Measurements from ENCODE around the gene LARP1.
A peak's percentile ranks its signal among the peaks of the same experiment; 100 is the strongest.
"Not testable (repeated sequence)": the region's sequence is repeated elsewhere in the genome, so short reads cannot be mapped to it uniquely, and the experiment has no call there.

The LARP1 gene

DNA sequence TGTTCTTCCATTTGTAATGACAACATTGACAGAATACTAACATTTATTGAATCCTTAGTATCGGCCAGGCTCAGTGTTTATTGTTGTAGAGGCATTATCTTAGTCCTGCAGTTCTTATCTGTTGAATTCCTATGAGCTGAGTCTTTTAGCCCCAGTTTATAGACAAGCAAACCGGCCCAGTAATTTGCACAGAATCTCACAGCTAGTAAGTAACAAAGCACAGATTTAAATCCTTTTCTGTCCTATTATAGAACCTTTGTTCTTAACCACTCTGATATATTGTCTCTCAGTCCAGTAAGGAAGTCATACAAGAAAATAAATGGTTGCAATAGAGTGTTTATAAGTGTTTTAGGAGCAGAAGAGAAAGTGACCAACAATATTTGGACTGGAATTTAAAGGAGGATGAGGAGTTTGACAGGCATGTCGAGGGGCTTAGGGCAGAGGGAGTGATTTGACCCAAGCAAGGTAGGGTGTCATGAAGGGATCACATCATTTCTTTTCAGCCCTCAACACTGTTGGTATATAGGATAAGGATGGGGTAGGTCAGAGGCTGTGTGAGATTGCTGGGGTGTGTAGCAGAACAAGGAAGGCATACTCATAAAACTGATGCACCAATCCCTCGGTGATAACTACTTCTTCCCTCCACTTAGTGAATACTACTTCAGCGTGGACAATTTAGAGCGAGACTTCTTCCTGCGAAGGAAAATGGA lies 39.5 kb downstream of the LARP1 start:
- DNase-seq = no peak

- DNase-seq = no peak
Measured at GRCh38 chr5:154795235-154795596, 40.0 kb downstream of the LARP1 start.

DNA sequence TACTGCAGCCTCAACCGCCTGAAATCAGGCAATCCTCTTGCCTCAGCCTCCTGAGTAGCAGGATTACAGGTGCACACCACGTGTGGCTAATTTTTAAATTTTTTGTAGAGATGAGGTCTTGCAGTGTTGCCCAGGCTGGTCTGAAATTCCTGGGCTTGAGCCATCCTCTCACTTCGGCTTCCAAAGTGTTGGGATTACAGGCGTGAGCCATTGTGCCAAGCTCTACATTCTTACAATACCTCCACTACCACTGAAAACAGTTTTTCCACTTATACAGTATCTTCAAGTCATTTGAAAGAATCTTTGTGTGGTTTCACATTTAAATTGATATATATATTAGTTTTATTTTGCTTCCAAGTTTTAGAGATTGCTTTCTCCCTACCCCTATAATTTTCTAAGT lies 42.6 kb downstream of the LARP1 start:
- no peak for DNase-seq

DNA sequence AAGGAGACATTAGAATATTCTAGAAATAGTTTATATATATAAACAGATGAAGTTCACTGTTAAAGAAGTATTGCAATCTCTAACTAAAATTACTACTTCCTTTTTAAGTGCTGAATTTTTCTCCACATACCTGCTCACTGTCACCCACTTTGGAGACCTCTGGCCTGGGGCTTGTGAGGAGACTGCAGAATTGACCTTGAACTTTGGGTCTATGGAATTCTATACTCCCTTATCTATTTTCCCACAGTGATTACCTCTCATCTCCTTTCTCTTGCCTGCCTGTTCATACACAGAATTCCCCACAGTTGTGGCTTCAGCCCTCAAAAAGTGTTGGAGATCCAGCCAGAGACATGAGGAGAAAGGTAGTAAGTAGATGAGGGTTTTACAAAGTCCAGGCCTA lies 45.4 kb downstream of the LARP1 start:
- DNase-seq = no peak

- DNase-seq = no peak
Measured at GRCh38 chr5:154801083-154801482, 45.9 kb downstream of the LARP1 start.

DNA sequence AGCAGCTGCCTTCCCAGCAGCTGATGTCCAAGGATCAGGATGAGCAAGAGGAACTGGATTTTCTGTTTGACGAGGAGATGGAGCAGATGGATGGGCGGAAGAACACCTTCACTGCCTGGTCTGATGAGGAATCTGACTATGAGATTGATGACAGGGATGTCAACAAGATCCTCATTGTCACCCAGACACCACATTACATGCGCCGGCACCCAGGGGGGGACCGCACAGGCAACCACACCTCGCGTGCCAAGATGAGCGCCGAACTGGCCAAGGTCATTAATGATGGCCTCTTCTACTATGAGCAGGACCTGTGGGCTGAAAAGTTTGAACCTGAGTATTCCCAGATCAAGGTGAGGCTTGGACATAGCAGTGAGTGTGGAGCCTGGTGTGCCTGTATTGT lies 46.9 kb downstream of the LARP1 start:
- no peak for DNase-seq

DNA sequence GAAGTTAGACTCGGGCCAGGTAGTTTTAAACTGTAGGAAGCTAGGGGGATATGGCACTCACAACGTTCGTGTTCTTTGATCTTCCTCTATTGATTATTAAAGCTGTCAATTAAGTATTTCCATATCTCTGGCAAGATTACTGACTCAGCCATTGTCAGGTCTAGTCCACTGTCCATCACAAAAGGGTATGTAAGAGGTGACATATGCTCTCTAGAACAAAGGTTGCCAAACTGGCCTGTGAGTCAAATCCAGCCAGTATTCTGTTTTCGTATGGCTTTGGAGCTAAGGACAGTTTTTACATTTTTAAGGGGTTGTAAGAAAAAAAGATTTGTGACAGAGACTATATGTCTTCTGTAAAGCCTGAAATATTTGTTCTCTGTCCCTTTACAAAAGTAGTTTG lies 51.0 kb downstream of the LARP1 start:
- no peak for DNase-seq

DNA sequence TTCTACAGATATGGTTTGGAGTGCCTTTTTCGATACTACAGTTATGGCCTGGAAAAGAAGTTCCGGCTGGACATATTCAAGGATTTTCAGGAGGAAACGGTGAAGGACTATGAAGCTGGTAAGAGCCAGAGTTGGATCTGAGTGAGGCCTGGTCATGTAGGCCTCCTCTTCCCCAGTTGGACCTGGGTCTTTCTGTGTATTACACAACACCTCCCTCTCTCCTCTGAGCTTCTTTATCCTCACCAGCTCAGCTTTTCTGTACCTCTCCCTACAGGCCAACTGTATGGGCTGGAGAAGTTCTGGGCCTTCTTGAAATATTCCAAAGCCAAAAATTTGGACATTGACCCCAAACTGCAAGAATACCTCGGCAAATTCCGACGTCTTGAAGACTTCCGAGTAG lies 56.1 kb downstream of the LARP1 start:
- DNase-seq = no peak

GRCh38 chr5:154811653-154812465 lies 56.7 kb downstream of the LARP1 start:
- peak; percentile 31 for DNase-seq

GRCh38 chr5:154813158-154813557 lies 58.0 kb downstream of the LARP1 start:
- no peak for DNase-seq

- DNase-seq = no peak
Measured at GRCh38 chr5:154813736-154814135, 58.6 kb downstream of the LARP1 start.

DNA sequence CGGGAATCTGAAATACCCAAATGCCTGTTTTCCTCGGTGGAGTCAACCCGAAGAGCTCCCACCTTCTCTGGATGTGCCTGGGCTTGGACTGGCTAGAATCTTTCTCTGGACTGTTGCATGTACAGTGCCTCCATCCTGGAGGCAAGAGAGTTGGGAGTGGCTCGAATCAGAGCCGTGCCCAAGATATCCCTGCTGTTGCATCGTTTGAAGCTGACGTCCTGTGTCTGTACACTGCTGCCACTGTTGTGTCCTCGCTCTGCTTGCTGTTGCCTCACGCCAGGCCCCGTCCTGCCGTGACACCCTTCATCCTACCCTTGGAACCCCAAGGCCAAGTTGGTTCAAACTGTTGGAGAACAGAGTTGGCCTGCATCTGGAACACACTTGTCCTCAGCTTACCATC lies 59.8 kb downstream of the LARP1 start:
- DNase-seq = no peak

- no peak for DNase-seq
Measured at GRCh38 chr5:154815684-154816247, 60.6 kb downstream of the LARP1 start.

GRCh38 chr5:154816891-154817492 lies 61.8 kb downstream of the LARP1 start:
- no peak for DNase-seq

DNA sequence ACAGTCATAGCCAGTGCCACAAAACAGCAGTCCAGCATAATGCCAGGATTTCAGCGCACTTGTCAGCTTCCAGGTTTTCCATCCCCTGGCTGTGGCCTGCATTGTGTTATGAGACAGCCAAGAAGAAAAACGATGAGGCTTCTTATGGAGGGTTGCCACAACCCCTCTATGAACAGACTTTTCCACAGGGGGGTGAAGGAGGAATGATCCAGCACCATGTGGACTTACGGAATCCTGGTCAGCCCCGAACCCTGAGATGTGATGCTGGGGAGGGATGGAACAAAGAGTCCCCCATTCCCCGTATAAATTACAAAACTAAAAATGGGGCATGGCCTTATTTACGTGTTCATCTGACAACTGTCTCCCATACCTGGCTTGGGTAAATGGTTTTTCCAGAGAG lies 62.6 kb downstream of the LARP1 start:
- DNase-seq = no peak

- no peak for DNase-seq
Measured at GRCh38 chr5:154818471-154819116, 63.4 kb downstream of the LARP1 start.

GRCh38 chr5:154819546-154819945 lies 64.4 kb downstream of the LARP1 start:
- no peak for DNase-seq

DNA sequence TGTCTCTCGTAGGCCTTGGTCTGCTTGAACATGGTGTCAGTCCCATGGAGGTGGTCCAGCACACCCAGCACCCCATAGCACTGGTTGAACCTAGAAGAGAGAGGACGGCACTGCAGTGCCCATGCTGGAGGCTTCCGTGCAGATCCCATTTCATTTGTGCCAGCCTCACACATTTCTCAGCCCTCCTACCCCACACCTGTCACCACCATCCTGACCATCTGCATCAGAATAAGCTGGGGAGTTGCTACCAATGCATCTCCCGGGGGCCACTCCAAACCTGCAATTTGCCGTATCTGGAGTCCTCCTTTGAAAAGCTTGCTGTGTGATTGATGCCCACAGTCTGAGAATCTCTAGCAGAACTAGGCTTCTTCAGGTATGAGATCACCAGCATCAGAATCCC lies 65.2 kb downstream of the LARP1 start:
- DNase-seq = no peak

GRCh38 chr5:154822896-154823295 lies 67.7 kb downstream of the LARP1 start:
- not testable (repeated sequence) for DNase-seq

DNA sequence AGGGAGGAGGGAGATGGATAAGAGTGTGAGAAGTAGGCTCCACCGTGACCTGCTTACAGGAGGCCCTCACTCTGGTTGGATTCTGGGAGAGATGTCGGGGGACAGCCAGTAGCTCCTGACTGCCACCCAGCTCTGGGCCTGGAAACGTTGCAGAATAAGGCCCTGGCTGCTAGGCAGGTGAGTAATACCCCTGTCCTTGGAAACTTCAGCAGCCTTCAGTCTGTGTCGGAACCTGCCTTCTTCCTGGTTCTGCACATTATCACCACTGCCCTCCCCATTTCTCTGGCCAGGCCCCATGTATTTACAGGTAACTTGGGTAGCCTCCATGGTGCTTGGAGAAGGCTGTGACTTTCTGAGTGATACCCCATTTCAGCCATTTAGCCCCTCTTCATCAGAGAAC lies 68.4 kb downstream of the LARP1 start:
- DNase-seq = no peak

DNA sequence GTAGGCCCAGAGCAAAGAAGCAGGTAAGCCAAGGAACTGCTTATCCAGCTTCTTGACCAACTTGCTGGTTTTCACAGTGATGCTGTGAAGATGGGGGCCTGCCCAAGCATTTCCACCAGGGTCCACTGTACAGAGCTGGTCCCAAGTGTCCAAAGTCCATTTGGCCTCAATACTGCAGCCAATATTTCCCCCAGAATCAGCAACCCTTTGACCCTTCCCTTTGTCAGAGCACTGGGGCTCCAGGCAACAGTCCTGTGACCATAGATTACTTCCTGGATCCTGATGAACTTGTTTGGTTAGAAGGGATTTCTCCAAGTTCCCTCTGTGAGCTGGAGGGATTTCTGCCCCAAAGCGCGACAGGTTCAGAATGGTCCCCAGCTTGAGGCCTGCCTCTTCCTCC lies 68.9 kb downstream of the LARP1 start:
- no peak for DNase-seq

DNA sequence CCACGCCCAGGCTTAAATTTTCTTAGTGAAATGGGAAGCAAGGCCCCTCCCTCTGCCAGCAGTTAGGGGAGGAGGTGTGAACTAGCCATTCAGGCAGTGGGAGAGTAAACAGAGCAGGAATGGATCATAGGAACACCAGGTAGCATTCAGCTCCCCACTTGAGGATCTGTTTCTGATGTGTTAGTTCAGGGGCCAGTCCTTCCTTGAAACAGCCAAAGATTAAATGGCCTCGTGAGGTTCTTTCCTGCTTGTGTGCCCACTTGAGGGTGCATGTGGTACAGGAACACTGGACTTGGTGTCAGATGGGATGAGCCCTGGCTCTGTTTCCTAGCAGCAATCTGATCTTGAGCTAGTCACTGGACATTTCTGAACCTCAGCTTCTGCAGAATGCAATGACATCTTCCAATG lies 74.0 kb downstream of the LARP1 start:
- DNase-seq = peak; percentile 7

- DNase-seq = no peak
Measured at GRCh38 chr5:154829589-154830218, 74.5 kb downstream of the LARP1 start.

All from NCI-H345 (cell line).